GM12801 (cell line): ENCODE results near the gene MAN1A2.

Experiments used
- TF ChIP-seq, protein P1 (sequence below): IDR thresholded peaks from one replicate; pipeline ENCODE4 v1.5.1; 2011; ENCODE audit warnings: control low read depth; ENCODE audit not compliant: insufficient read length; ENCODE audit errors: extremely low read depth

The MAN1A2 gene

DNA sequence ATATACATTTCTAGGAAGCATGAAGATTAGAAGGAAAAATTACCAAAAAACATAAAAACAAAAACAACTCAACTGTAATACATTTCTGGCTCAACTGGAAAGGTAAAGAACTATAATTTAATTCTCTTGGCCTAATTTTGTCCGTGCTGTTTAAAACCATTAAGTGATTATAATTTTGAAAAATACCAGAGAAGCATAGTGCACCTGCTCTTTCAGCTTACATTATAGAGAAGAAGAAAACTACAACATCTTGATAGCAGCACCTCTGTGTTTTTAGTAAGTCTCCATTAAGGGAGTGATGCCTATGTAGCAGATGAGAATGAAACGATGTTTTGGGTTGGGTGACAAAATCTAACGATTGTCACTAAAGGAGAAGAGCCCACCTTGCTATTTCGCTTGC is 19.3 kb upstream of the MAN1A2 start:
- TF ChIP-seq, protein P1, sequence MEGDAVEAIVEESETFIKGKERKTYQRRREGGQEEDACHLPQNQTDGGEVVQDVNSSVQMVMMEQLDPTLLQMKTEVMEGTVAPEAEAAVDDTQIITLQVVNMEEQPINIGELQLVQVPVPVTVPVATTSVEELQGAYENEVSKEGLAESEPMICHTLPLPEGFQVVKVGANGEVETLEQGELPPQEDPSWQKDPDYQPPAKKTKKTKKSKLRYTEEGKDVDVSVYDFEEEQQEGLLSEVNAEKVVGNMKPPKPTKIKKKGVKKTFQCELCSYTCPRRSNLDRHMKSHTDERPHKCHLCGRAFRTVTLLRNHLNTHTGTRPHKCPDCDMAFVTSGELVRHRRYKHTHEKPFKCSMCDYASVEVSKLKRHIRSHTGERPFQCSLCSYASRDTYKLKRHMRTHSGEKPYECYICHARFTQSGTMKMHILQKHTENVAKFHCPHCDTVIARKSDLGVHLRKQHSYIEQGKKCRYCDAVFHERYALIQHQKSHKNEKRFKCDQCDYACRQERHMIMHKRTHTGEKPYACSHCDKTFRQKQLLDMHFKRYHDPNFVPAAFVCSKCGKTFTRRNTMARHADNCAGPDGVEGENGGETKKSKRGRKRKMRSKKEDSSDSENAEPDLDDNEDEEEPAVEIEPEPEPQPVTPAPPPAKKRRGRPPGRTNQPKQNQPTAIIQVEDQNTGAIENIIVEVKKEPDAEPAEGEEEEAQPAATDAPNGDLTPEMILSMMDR: no peak

DNA sequence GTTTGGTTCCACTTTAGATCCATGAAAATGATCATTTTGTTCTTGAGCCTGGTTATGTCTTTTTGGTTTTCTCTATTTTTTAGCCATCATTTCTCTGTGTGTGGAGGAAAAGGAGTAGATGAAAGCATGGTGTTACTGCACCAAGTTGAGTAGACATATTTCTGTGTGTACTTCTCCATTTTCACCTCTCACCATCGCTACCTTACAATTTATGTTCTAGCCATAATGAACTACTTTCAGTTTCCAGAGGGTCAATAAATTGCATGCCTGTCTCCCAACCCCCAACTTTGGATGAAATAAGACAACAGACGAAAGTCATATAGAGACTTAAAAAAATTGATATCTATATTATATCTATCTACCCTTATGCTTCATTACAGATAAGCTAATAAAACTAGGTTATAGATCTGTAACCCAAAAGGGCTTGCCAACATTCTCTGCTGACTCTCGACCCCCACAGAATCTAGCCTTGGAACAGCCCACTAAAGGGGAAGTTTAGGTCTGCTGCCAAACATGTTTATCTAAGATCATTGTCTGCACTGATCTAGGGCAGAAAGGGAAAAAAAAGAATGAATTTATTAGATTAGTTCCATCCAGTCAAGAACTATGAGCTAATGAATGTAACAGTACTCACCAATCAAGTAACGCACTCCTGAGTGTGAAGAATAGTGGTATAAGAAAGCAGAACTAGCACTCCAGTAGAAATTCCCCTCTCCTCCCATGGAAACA is 7.5 kb upstream of the MAN1A2 start:
- TF ChIP-seq, protein P1: no peak

DNA sequence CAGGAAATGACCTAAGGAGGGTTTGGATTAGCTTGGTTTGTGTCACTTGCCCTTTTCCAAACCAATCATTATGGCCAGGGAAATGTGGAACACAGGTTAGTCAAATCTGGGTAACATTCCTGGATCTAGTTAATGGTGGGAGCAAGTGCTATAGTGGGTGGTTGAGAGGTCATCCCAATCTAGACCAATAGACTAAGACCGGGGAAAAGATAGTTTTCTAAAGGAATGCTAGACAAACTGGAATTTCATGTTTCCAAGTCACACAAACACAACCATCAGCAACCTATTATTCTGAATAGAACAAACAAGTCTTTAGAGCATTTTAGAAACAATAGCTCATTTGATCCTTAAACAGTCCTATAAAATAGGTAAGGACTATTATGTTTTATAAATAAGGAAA is 4.3 kb upstream of the MAN1A2 start:
- TF ChIP-seq, protein P1: no peak

DNA sequence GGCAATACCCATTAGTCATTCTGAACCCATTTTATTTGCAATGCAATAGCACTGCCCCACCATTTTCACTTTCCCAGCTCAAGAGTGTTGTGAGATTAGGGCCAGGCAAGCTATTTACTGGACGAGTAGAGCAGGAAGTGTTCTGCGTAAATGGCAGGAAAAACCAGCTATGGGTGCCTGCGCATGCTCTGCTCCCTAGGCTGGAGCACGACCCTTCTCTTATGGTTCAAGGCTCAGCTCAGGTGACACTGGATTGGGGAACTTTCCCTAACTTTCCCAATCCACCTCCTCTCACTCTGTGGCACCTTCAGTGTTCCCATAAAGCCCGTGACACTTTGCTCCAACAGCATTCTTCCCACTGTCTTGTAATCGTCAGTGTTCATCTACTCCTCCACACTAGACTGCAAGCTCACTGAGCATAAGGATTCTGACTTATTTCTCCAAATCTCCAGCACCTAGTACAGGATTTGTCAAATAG is 3.6 kb upstream of the MAN1A2 start:
- TF ChIP-seq, protein P1: no peak

DNA sequence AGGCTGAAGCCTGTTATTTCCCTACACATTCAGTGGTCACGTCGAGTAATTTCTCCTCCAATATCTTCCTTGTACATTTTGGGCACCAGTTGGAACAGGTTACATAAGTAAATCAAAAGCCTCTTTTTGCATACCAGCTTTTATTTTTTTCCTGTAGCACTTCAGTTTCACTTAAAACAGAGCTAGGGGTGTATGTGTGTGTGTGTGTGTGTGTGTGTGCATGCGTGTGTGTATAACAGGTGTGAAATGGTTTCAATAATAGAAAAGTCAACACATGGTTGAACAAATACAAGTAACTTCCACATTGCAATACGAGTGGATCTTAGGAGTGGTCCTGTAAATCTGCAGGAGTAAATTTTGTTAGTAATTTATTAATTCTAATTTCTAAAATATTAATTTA is 3.0 kb upstream of the MAN1A2 start:
- TF ChIP-seq, protein P1: no peak

DNA sequence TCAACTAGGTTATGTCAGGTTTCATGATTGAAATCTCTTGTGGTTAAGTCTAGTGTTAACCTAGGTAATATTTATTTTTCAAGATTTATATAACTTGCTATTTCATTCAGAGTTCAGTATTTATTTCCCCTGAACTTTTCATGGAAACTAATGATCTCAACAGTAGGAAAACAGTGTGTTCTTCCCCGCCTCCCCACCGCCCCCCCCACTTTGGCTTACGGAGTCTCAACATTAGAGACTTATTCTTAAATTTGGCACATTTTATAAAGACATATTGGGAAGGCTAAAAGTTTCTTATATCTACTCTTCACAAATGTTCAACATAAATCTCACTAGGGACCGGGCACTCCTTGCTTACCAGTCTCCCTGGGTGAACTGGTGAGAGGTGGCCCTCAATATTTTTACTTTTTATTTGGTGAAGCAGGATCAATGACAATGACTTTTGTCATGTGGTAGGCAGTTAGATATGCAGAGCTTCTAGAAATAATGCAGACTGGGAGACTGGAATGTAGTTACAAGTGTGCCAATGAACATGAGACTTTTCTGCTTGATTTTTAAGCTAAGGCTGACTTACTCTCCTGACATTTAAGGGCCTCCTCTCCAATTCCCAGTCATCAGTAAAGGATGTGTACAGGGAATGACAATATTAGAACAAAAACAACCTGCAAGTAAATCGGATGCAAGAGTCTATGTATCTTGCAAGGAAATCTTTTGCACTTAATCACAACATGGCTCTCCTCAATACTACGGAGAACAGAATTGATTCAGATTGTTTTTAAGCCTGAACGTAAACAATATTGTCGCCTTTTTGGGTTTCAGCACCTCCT is 1.7 kb upstream of the MAN1A2 start:
- TF ChIP-seq, protein P1: no peak

DNA sequence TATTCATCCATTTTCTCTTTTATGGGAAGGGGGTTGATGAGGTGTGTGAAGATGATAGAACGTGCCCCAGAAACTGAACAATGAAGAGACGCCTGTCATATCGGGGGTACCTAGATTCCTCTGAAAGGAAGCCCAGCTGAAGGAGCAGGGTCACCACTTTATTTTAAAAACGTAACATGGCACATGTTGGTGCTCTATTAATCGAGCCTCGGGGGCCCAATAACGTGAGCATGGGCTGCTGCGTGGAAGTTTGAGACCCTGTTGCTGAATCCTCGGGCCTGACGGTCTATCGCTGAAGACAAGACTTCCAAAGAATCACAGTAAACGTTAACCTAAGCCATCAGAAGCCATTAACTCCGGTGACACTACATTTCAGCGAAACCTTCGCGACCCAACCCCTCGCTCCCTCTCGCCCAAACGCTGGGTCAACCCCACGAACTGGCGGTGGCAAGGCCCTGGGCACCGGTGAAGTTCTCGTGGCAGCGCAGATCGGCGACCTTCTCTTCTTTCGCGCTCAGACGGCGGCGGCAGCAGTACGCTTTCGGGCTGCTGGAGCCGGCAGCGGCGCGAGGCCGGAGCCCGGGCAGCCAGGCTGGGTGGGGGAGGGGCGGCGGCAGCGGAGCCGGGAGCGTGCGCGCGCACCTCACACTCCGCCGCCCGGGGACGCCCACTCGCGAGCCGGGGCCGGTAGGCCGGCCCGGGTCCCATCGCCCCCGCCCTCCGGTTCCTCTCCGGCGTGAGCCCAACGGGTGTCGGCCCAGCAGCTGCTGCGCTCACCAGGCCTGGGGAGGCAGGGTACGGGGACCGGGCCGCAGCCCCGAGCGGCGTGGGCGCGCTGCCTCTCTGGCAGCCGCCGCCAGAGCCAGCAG is 838 bp upstream of the MAN1A2 start:
- TF ChIP-seq, protein P1: no peak
